Dermis blood vessel endothelial cell (primary cell): ENCODE results near the gene TMEM259. TPM values are rescaled to one million over a fixed set of nuclear protein-coding genes. Genes with fewer than 3 reads are reported as not detected.
A peak's percentile ranks its signal among the peaks of the same experiment; 100 is the strongest.
"Not testable (repeated sequence)": the region's sequence is repeated elsewhere in the genome, so short reads cannot be mapped to it uniquely, and the experiment has no call there.

ENCODE experiments used
- DNase-seq: peaks from one replicate; pipeline ENCODE4 v3.0.0; 2010
- total RNA-seq: library from RNA; depleted of rRNA; stranded (reverse); fragments of >200 nt; gene quantifications from 2 replicates; pipeline ENCODE4 v1.2.3, GENCODE V29; 2014

The TMEM259 gene
- total RNA-seq, 1 donor from 2014 or later, result 67.2 TPM

- no peak for DNase-seq
Observed at GRCh38 chr19:1038978-1039645, 18.2 kb upstream of the TMEM259 start.

GRCh38 chr19:1037621-1038064 is 16.7 kb upstream of the TMEM259 start:
- DNase-seq, result no peak

- no peak for DNase-seq
Observed at GRCh38 chr19:1035998-1036621, 15.2 kb upstream of the TMEM259 start.

GRCh38 chr19:1032264-1032867 is 11.4 kb upstream of the TMEM259 start:
- no peak for DNase-seq

GRCh38 chr19:1028062-1028926 is 7.4 kb upstream of the TMEM259 start:
- DNase-seq, result peak; percentile 73

GRCh38 chr19:1027650-1028061 is 6.7 kb upstream of the TMEM259 start:
- DNase-seq, result peak; percentile 28

- DNase-seq, result peak; percentile 42
Observed at GRCh38 chr19:1026783-1027649, 6.1 kb upstream of the TMEM259 start.

GRCh38 chr19:1025960-1026782 is 5.2 kb upstream of the TMEM259 start, which contains the start of gene CNN2:
Gene CNN2 (plus strand): TSS chr19:1026608. CDS start chr19:1026662, 54 bp downstream.
- peak; percentile 85 for DNase-seq

- not testable (repeated sequence) for DNase-seq
Observed at GRCh38 chr19:1025080-1025479, 4.2 kb upstream of the TMEM259 start.

- DNase-seq, result not testable (repeated sequence)
Observed at GRCh38 chr19:1023883-1024188, 2.9 kb upstream of the TMEM259 start.

GRCh38 chr19:1019980-1020867 is 699 bp downstream of the TMEM259 start:
- peak; percentile 33 for DNase-seq

- DNase-seq, result no peak
Observed at GRCh38 chr19:1019616-1019961, 1.3 kb downstream of the TMEM259 start.

GRCh38 chr19:1018932-1019615 is 1.8 kb downstream of the TMEM259 start:
- no peak for DNase-seq

GRCh38 chr19:1018393-1018792 is 2.5 kb downstream of the TMEM259 start:
- no peak for DNase-seq

- no peak for DNase-seq
Observed at GRCh38 chr19:1017906-1018305, 3.0 kb downstream of the TMEM259 start.

- peak; percentile 28 for DNase-seq
Observed at GRCh38 chr19:1017115-1017905, 3.6 kb downstream of the TMEM259 start.

- peak; percentile 82 for DNase-seq
Observed at GRCh38 chr19:1016647-1017114, 4.2 kb downstream of the TMEM259 start.
